ENCODE results near the gene COL17A1.

DNA sequence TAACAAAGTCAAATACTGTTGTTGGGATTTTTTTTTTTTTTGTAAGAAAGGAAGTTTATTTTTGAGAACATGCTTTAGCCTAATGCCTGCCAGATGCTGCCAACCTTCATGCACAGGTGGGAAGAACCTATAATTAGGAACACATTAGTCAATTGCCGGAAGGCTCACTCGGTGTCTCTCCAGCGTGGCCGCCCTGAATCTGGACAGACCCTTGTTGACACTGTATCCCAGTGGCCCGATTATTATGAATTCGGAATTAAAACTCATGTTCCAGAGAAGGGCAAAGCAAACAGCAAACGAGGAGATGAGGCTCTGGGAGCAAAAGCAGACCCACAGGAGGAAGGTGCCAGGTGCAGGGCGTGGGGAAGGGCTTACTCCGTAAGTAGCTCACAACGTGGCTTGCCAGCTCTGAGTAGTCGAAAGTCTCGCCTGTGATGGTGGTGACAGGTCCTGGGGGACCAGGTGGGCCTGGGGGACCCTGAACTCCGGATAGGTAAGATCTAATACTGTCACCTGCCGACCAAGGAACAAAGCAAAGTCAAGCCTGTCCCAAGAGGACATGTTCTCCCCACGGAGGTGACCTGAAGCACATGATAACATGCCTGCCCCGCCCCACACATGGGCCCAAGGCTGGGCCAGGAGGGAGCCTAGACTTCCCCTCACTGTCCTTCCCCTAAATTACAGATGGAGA, 48.3 kb downstream of the COL17A1 start:
- no peak for TF ChIP-seq POLR2A (IDR thresholded peaks at IDR 0.05)
- TF ChIP-seq, protein P1, sequence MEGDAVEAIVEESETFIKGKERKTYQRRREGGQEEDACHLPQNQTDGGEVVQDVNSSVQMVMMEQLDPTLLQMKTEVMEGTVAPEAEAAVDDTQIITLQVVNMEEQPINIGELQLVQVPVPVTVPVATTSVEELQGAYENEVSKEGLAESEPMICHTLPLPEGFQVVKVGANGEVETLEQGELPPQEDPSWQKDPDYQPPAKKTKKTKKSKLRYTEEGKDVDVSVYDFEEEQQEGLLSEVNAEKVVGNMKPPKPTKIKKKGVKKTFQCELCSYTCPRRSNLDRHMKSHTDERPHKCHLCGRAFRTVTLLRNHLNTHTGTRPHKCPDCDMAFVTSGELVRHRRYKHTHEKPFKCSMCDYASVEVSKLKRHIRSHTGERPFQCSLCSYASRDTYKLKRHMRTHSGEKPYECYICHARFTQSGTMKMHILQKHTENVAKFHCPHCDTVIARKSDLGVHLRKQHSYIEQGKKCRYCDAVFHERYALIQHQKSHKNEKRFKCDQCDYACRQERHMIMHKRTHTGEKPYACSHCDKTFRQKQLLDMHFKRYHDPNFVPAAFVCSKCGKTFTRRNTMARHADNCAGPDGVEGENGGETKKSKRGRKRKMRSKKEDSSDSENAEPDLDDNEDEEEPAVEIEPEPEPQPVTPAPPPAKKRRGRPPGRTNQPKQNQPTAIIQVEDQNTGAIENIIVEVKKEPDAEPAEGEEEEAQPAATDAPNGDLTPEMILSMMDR (IDR thresholded peaks at IDR 0.05): no peak

All from stomach (tissue), 4 donors.